Lower lobe of right lung (tissue), 2 donors: ENCODE data around the gene SRRM2. TPM values are rescaled to one million over a fixed set of nuclear protein-coding genes. Genes with fewer than 3 reads are reported as not detected.

ENCODE experiments used
- ATAC-seq, 2 donors: fragments of 200-7000 bp; cut with Tn5 transposase; one replicate each; pipeline ENCODE4 v1.9.1; 2020 to 2022; ENCODE audit warnings: mild to moderate bottlenecking in 2 of 2, moderate library complexity in 2 of 2
- DNase-seq: peaks from one replicate; pipeline ENCODE4 v3.0.0-alpha.2; 2020
- H3K27ac ChIP-seq: fragments of 200-600 bp; one replicate; pipeline ENCODE4 v1.8.0; 2022
- H3K27me3 ChIP-seq: fragments of 200-600 bp; one replicate; pipeline ENCODE4 v1.8.0; 2022; ENCODE audit warnings: low read depth
- H3K36me3 ChIP-seq: fragments of 200-600 bp; one replicate; pipeline ENCODE4 v1.8.0; 2022; ENCODE audit warnings: mild to moderate bottlenecking
- H3K4me1 ChIP-seq: fragments of 200-600 bp; one replicate; pipeline ENCODE4 v1.8.0; 2022
- H3K4me3 ChIP-seq: fragments of 200-600 bp; one replicate; pipeline ENCODE4 v1.8.0; 2022; ENCODE audit warnings: mild to moderate bottlenecking
- H3K9me3 ChIP-seq: fragments of 200-600 bp; one replicate; pipeline ENCODE4 v1.8.0; 2022
- CTCF ChIP-seq: fragments of 200-600 bp; IDR thresholded peaks from one replicate; pipeline ENCODE4 v1.8.0; 2022; ENCODE audit warnings: antibody characterized with exemption, mild to moderate bottlenecking
- intact Hi-C: fragments of 100-400 bp; cut with DNase I; formaldehyde crosslinking; loops from one replicate; pipeline ENCODE4 v1.11.0; 2022
- total RNA-seq: library from RNA; stranded (reverse); fragmentation: NEBNext Ultra II Directional; extraction: Animal tissue kit (Norgen Biotek cat#: 25700); gene quantifications from one replicate; pipeline ENCODE4 v1.2.1, GENCODE V29; 2021
- donor health status: DM: no; HTN: yes; CAD: no; lungs with severe emphysema.

The SRRM2 gene
- total RNA-seq, 1 donor from 2014 or later = 659 TPM

GRCh38 chr16:2706085-2706484 is 46.4 kb upstream of the SRRM2 start:
- Histone ChIP-seq H3K4me3 (no peak overlapping the region), H3K4me1 (no peaks in the 10 kb centered on the region), H3K36me3 (peaks cover 85% of the 10 kb centered on the region), H3K27ac (no peak overlapping the region), H3K27me3 (no peaks in the 10 kb centered on the region), H3K9me3 (no peaks in the 10 kb centered on the region)
- TF ChIP-seq CTCF = no peak
- intact Hi-C loops = no loop called here
- DNase-seq (no peak), ATAC-seq (no peak)

GRCh38 chr16:2706611-2707311 is 45.7 kb upstream of the SRRM2 start:
- ATAC-seq = no peak
- intact Hi-C loops = no loop called here
- DNase-seq = no peak
- no peak for TF ChIP-seq CTCF
- H3K4me1 ChIP-seq = no peaks in the 10 kb centered on the region
- H3K9me3 ChIP-seq = no peaks in the 10 kb centered on the region
- no peaks in the 10 kb centered on the region for H3K27me3 ChIP-seq
- no peak overlapping the region for H3K4me3 ChIP-seq
- H3K36me3 ChIP-seq = peaks cover 79% of the 10 kb centered on the region
- H3K27ac ChIP-seq = no peak overlapping the region

- peaks cover 70% of the 10 kb centered on the region for H3K36me3 ChIP-seq
- no peak for DNase-seq
- H3K4me3 ChIP-seq = no peak overlapping the region
- no peaks in the 10 kb centered on the region for H3K9me3 ChIP-seq
- H3K4me1 ChIP-seq = no peaks in the 10 kb centered on the region
- H3K27ac ChIP-seq = no peak overlapping the region
- TF ChIP-seq CTCF = no peak
- ATAC-seq = no peak
- intact Hi-C loops = no loop called here
- H3K27me3 ChIP-seq = no peaks in the 10 kb centered on the region
These were observed 44.8 kb upstream of the SRRM2 start for GRCh38 chr16:2707368-2708289.

GRCh38 chr16:2708290-2708639 is 44.2 kb upstream of the SRRM2 start:
- TF ChIP-seq CTCF = no peak
- H3K4me3 ChIP-seq = no peak overlapping the region
- intact Hi-C loops = no loop called here
- H3K36me3 ChIP-seq = peaks cover 64% of the 10 kb centered on the region
- H3K4me1 ChIP-seq = no peaks in the 10 kb centered on the region
- H3K9me3 ChIP-seq = no peaks in the 10 kb centered on the region
- H3K27me3 ChIP-seq = no peaks in the 10 kb centered on the region
- ATAC-seq (no peak), DNase-seq (no peak)
- H3K27ac ChIP-seq = no peak overlapping the region

GRCh38 chr16:2708955-2709587 is 43.4 kb upstream of the SRRM2 start:
- H3K4me3 ChIP-seq = no peak overlapping the region
- peaks cover 55% of the 10 kb centered on the region for H3K36me3 ChIP-seq
- TF ChIP-seq CTCF = no peak
- ATAC-seq (no peak), DNase-seq (no peak)
- H3K27ac ChIP-seq = no peak overlapping the region
- no peaks in the 10 kb centered on the region for H3K4me1 ChIP-seq
- H3K27me3 ChIP-seq = no peaks in the 10 kb centered on the region
- intact Hi-C loops = no loop called here
- H3K9me3 ChIP-seq = no peaks in the 10 kb centered on the region
